H9 (cell line): ENCODE measurements around the gene SLCO3A1. TPM values are rescaled to one million over a fixed set of nuclear protein-coding genes. Genes with fewer than 3 reads are reported as not detected.

ENCODE experiments used
- DNase-seq: peaks from one replicate; pipeline ENCODE4 v3.0.0-alpha.2; 2017
- H2AFZ ChIP-seq: one replicate; pipeline ENCODE4 v1.6.1; 2013; ENCODE audit warnings: mild to moderate bottlenecking, low read length, control low read depth, moderate library complexity
- H2AK5ac ChIP-seq: 2 replicates; pipeline ENCODE4 v1.6.1; 2013; ENCODE audit warnings: low read length, control low read depth, mixed read lengths; ENCODE audit not compliant: insufficient read length
- H2BK120ac ChIP-seq: one replicate; pipeline ENCODE4 v1.6.1; 2013; ENCODE audit warnings: low read depth, mild to moderate bottlenecking, low read length, control low read depth, inconsistent platforms; ENCODE audit not compliant: poor library complexity, severe bottlenecking
- H2BK12ac ChIP-seq: 2 replicates; pipeline ENCODE4 v1.6.1; 2013; ENCODE audit warnings: low read length, control low read depth, mixed read lengths, low read depth; ENCODE audit not compliant: insufficient read length
- H2BK15ac ChIP-seq: 2 replicates; pipeline ENCODE4 v1.6.1; 2013; ENCODE audit warnings: low read depth, low read length, control low read depth
- H2BK20ac ChIP-seq: one replicate; pipeline ENCODE4 v1.6.1; 2013; ENCODE audit warnings: low read depth, mild to moderate bottlenecking, low read length, control low read depth, inconsistent platforms; ENCODE audit not compliant: poor library complexity, severe bottlenecking
- H2BK5ac ChIP-seq: 2 replicates; pipeline ENCODE4 v1.6.1; 2013; ENCODE audit warnings: low read length, control low read depth, mixed read lengths; ENCODE audit not compliant: insufficient read length
- H3K14ac ChIP-seq: 2 replicates; pipeline ENCODE4 v1.6.1; 2013; ENCODE audit warnings: low read length, control low read depth; ENCODE audit not compliant: insufficient read depth
- H3K18ac ChIP-seq: 2 replicates; pipeline ENCODE4 v1.6.1; 2013; ENCODE audit warnings: low read depth, mild to moderate bottlenecking, mixed read lengths, low read length, control low read depth; ENCODE audit not compliant: insufficient read length
- H3K23ac ChIP-seq: 2 replicates; pipeline ENCODE4 v1.6.1; 2013; ENCODE audit warnings: low read length, control low read depth, mixed read lengths, low read depth; ENCODE audit not compliant: insufficient read length
- H3K23me2 ChIP-seq: 2 replicates; pipeline ENCODE4 v1.6.1; 2013; ENCODE audit warnings: low read depth, mild to moderate bottlenecking, mixed read lengths, low read length, control low read depth; ENCODE audit not compliant: insufficient read length, poor library complexity, severe bottlenecking
- H3K27ac ChIP-seq: 2 replicates; pipeline ENCODE4 v1.5.1; 2013; ENCODE audit warnings: low read length, control low read depth, mixed read lengths, low read depth; ENCODE audit not compliant: insufficient read length
- H3K27me3 ChIP-seq: 2 replicates; pipeline ENCODE4 v1.6.1; 2013; ENCODE audit warnings: low read length, control low read depth, inconsistent platforms; ENCODE audit not compliant: insufficient read depth
- H3K4ac ChIP-seq: 2 replicates; pipeline ENCODE4 v1.6.1; 2013; ENCODE audit warnings: low read depth, mild to moderate bottlenecking, control low read depth, inconsistent platforms, low read length, moderate library complexity
- H3K4me1 ChIP-seq: 2 replicates; pipeline ENCODE4 v1.6.1; 2013; ENCODE audit warnings: low read length, control low read depth, inconsistent platforms; ENCODE audit not compliant: insufficient read depth
- H3K4me2 ChIP-seq: 2 replicates; pipeline ENCODE4 v1.6.1; 2013; ENCODE audit warnings: low read length, control low read depth, mixed read lengths; ENCODE audit not compliant: insufficient read length, insufficient read depth
- H3K56ac ChIP-seq: 2 replicates; pipeline ENCODE4 v1.6.1; 2013; ENCODE audit warnings: low read depth, mild to moderate bottlenecking, mixed read lengths, low read length, control low read depth; ENCODE audit not compliant: insufficient read length
- H3K79me1 ChIP-seq: 2 replicates; pipeline ENCODE4 v1.6.1; 2013; ENCODE audit warnings: low read depth, mild to moderate bottlenecking, moderate library complexity, low read length, control low read depth, inconsistent platforms; ENCODE audit not compliant: insufficient read depth, poor library complexity, severe bottlenecking
- H3K79me2 ChIP-seq: 2 replicates; pipeline ENCODE4 v1.6.1; 2013; ENCODE audit warnings: low read length, control low read depth, inconsistent platforms; ENCODE audit not compliant: insufficient read depth
- H3K9ac ChIP-seq: 2 replicates; pipeline ENCODE4 v1.6.1; 2013; ENCODE audit warnings: low read length, control low read depth, mixed read lengths; ENCODE audit not compliant: insufficient read length; ENCODE audit errors: extremely low read depth
- H3K9me3 ChIP-seq: one replicate; pipeline ENCODE4 v1.6.1; 2013; ENCODE audit warnings: low read depth, low read length, inconsistent platforms; ENCODE audit not compliant: control insufficient read depth
- H3T11ph ChIP-seq: one replicate; pipeline ENCODE4 v1.6.1; 2013; ENCODE audit warnings: mild to moderate bottlenecking, low read length, control low read depth, inconsistent platforms
- H4K20me1 ChIP-seq: one replicate; pipeline ENCODE4 v1.6.1; 2013; ENCODE audit not compliant: control insufficient read depth, insufficient read length, insufficient read depth
- H4K5ac ChIP-seq: 2 replicates; pipeline ENCODE4 v1.6.1; 2013; ENCODE audit warnings: low read depth, mild to moderate bottlenecking, mixed read lengths, low read length, control low read depth; ENCODE audit not compliant: insufficient read length
- H4K8ac ChIP-seq: replicated peaks from 2 replicates; pipeline ENCODE4 v1.6.1; 2013; ENCODE audit warnings: low read length, control low read depth, mixed read lengths, low read depth; ENCODE audit not compliant: insufficient read length
- H4K91ac ChIP-seq: 2 replicates; pipeline ENCODE4 v1.6.1; 2013; ENCODE audit warnings: low read depth, mild to moderate bottlenecking, moderate library complexity, mixed read lengths, low read length, control low read depth; ENCODE audit not compliant: insufficient read length
- H3K27ac Mint-ChIP-seq, 3 experiments: 2 replicates in 2 of 3; 3 replicates in 1 of 3; pipeline ENCODE4 v1.8.0; 2020 to 2021; ENCODE audit warnings: mixed read lengths in 3 of 3, mild to moderate bottlenecking in 1 of 3, moderate library complexity in 1 of 3
- H3K27me3 Mint-ChIP-seq: 2 replicates; pipeline ENCODE4 v1.8.0; 2021; ENCODE audit warnings: low read depth, mild to moderate bottlenecking, moderate library complexity, mixed read lengths
- H3K36me3 Mint-ChIP-seq, 3 experiments: 2 replicates in 2 of 3; 3 replicates in 1 of 3; pipeline ENCODE4 v1.8.0; 2020 to 2021; ENCODE audit warnings: low read depth in 3 of 3, mixed read lengths in 3 of 3; ENCODE audit not compliant: insufficient read depth in 1 of 3
- H3K4me1 Mint-ChIP-seq, 2 experiments: 2 replicates each; pipeline ENCODE4 v1.8.0; 2020; ENCODE audit warnings: mixed read lengths in 2 of 2
- H3K4me3 Mint-ChIP-seq, 2 experiments: 2 replicates in 1 of 2; 3 replicates in 1 of 2; pipeline ENCODE4 v1.8.0; 2020 to 2021; ENCODE audit warnings: mild to moderate bottlenecking in 2 of 2, mixed read lengths in 2 of 2, moderate library complexity in 1 of 2
- H3K9me3 Mint-ChIP-seq, 2 experiments: 2 replicates in 1 of 2; 3 replicates in 1 of 2; pipeline ENCODE4 v1.8.0; 2020; ENCODE audit warnings: mild to moderate bottlenecking in 2 of 2, mixed read lengths in 2 of 2, moderate library complexity in 1 of 2
- WGBS: extraction: QIAGEN DNeasy Blood & Tissue Kit; methylation state at CpG from one replicate; pipeline ENCODE4 v1.1.7; 2013; ENCODE audit warnings: missing lambda C conversion rate, low lambda C conversion rate, mixed read lengths; ENCODE audit not compliant: insufficient read length; ENCODE audit errors: extremely low coverage; 5-methylcytosine and 5-hydroxymethylcytosine counted together
- total RNA-seq: library from RNA; stranded (reverse); gene quantifications from 2 replicates; pipeline ENCODE4 v1.2.1, GENCODE V29; 2021
- TF ChIP-seq, protein P1 (sequence below): fragments of 200-600 bp; sonication (generic); conservative IDR thresholded peaks from 3 replicates; pipeline ENCODE4 v1.8.0; 2021; ENCODE audit warnings: antibody characterized with exemption, mild to moderate bottlenecking

Gene SLCO3A1
- total RNA-seq, 1 experiment from 2014 or later: 9.4 TPM

DNA sequence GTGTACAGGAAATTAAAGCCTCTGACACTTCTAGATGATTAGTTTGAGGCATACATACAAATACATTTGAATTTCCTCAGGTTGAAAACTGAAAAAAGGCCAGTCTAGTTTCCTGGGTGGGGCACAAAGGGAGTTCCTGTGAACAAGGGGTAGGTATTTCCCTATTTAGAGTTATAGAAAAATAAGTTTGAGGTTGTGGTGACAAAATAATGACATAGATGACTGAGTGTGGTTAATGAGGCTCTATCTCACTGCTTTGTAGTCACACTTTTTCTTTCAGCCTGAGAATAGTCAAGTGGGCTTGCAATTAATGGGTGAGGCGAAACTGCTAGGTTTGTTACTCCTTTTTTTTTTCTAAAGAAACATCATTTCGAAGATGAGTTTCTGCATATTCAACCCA lies 4.3 kb downstream of the SLCO3A1 start:
- H3K36me3 Mint-ChIP-seq: no peaks in the 10 kb centered on the region
- no peak overlapping the region for H2AFZ ChIP-seq
- H3K4me1 ChIP-seq: peaks cover 8% of the 10 kb centered on the region; the same call in 1 of the 2 replicates
- no peak overlapping the region for H2BK20ac ChIP-seq
- no peaks in the 10 kb centered on the region for H3K9me3 Mint-ChIP-seq
- H4K91ac ChIP-seq: no peak overlapping the region
- H4K20me1 ChIP-seq: no peaks in the 10 kb centered on the region
- H3K23me2 ChIP-seq: no peaks in the 10 kb centered on the region
- no peak for DNase-seq
- no peak overlapping the region for H2BK5ac ChIP-seq
- H3K56ac ChIP-seq: no peak overlapping the region
- WGBS: no CpG with 5 or more reads among the region's 2 CpGs
- H2BK12ac ChIP-seq: no peak overlapping the region
- H3K4ac ChIP-seq: no peak overlapping the region
- H3K27ac Mint-ChIP-seq: no peak overlapping the region
- no peak overlapping the region for H3K4me2 ChIP-seq
- H4K8ac ChIP-seq: no peak overlapping the region
- H2AK5ac ChIP-seq: no peak overlapping the region
- no peak overlapping the region for H3K14ac ChIP-seq
- no peaks in the 10 kb centered on the region; the same call in 1 of the 2 replicates for H3K27me3 ChIP-seq
- H2BK120ac ChIP-seq: no peak overlapping the region
- H3K9ac ChIP-seq: no peak overlapping the region
- no peak overlapping the region for H3K23ac ChIP-seq
- H3K79me2 ChIP-seq: no peaks in the 10 kb centered on the region
- H3K18ac ChIP-seq: no peak overlapping the region
- no peaks in the 10 kb centered on the region for H3K9me3 ChIP-seq
- no peak overlapping the region for H4K5ac ChIP-seq
- H2BK15ac ChIP-seq: no peak overlapping the region
- H3K27me3 Mint-ChIP-seq: peaks cover 18% of the 10 kb centered on the region
- TF ChIP-seq, protein P1, sequence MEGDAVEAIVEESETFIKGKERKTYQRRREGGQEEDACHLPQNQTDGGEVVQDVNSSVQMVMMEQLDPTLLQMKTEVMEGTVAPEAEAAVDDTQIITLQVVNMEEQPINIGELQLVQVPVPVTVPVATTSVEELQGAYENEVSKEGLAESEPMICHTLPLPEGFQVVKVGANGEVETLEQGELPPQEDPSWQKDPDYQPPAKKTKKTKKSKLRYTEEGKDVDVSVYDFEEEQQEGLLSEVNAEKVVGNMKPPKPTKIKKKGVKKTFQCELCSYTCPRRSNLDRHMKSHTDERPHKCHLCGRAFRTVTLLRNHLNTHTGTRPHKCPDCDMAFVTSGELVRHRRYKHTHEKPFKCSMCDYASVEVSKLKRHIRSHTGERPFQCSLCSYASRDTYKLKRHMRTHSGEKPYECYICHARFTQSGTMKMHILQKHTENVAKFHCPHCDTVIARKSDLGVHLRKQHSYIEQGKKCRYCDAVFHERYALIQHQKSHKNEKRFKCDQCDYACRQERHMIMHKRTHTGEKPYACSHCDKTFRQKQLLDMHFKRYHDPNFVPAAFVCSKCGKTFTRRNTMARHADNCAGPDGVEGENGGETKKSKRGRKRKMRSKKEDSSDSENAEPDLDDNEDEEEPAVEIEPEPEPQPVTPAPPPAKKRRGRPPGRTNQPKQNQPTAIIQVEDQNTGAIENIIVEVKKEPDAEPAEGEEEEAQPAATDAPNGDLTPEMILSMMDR: no peak
- no peaks in the 10 kb centered on the region for H3K79me1 ChIP-seq
- H3K4me1 Mint-ChIP-seq: peaks cover 27 to 31% of the 10 kb centered on the region in 2 experiments
- no peak overlapping the region for H3K27ac ChIP-seq
- no peak overlapping the region for H3K4me3 Mint-ChIP-seq
- H3T11ph ChIP-seq: no peak overlapping the region
